Esophagus muscularis mucosa (tissue), 4 donors: ENCODE results near the gene ACTL8.

Experiments
- CTCF ChIP-seq, 3 experiments: fragments of 200-600 bp in 2 of 3; fragments of 450-650 bp in 1 of 3; sonication (generic) in 2 of 3; IDR thresholded peaks; one replicate each; pipeline ENCODE4 v1.5.1; 2017 to 2019; ENCODE audit warnings: antibody characterized with exemption in 3 of 3, mild to moderate bottlenecking in 2 of 3, moderate library complexity in 1 of 3
- EP300 ChIP-seq: sonication (generic); formaldehyde crosslinking; IDR thresholded peaks from one replicate; pipeline ENCODE4 v1.6.1; 2017; ENCODE audit warnings: antibody characterized with exemption
- POLR2A ChIP-seq: fragments of 450-650 bp; IDR thresholded peaks from one replicate; pipeline ENCODE4 v1.6.1; 2017; ENCODE audit warnings: antibody characterized with exemption, moderate library complexity, mild to moderate bottlenecking, low read depth
- POLR2AphosphoS5 ChIP-seq, 2 donors: sonication (generic); formaldehyde crosslinking; IDR thresholded peaks; one replicate each; pipeline ENCODE4 v1.6.1; 2017; ENCODE audit warnings: antibody characterized with exemption in 2 of 2

DNA sequence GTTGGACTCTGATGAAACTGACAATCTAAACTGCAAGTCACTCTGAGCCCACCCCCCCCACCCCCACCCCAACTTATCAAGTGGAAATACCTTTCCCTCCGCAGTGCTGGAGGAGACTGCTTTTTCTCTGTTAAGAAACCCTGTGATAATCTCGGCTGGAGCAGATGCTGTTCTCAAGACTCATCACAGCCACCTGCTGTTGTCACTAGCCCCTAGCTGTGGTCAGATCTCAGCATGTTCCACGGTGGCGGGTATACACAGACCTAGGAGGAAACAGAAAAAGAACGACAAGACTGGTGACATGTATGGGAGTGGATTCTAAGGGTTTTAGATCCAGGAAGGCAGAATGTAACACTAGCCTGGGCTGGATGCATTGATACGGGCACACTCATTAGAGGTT, 2.3 kb downstream of the ACTL8 start:
- no peak for TF ChIP-seq CTCF (IDR thresholded peaks at IDR 0.05)
- TF ChIP-seq POLR2A = no peak
- TF ChIP-seq EP300 = no peak
- no peak for TF ChIP-seq POLR2AphosphoS5 (IDR thresholded peaks at IDR 0.05)
